Stimulated activated CD4-positive, alpha-beta T cell treated with anti-CD3 and anti-CD28 coated beads, Interleukin-1b, Interleukin-23, amount 100 ng/mL, for 1 hour (primary cell): ENCODE results near the gene S100A8.
"Not testable (repeated sequence)": the region's sequence is repeated elsewhere in the genome, so short reads cannot be mapped to it uniquely, and the experiment has no call there.

Experiments used
- DNase-seq, 2 donors: peaks; one replicate each; pipeline ENCODE4 v3.0.0-alpha.2; 2020; ENCODE audit warnings: low read depth in 2 of 2

S100A8 gene

DNA sequence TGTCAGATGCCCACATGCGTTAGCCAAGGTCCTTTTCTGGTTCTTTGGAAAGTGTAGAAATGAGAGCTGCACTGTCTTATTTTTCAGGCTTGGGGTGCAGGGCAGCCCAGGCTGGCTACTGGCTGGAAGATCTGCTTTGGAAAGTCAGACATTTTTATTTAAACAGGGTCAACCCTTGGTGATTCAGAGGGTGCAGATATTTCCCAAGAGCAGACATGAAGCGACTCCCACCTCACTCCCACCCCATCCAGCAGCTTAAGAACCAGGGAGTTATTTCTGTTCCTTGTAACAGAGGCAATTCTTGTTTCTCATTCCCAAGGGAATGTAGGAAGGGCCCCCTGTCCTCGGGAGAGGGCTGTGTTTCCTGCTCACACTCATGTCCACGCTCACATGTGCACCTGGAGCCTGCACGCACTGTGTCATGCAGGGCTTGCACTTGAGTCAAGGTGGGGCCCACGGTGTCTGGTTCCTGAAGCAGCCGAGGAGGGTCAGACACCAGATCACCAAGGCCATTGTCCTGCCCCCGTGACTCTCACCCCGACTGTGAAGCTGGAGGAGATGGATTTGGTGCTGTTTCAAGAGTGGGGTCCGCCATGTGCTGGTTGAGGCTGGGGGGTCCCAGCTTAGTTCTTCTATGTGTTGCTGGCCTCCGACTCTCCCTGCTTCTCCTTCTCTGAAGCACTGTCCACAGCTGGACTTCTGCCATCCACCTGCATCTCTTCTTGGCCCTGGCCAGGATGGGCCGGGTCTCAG lies 26.4 kb upstream of the S100A8 start:
- no peak for DNase-seq

DNA sequence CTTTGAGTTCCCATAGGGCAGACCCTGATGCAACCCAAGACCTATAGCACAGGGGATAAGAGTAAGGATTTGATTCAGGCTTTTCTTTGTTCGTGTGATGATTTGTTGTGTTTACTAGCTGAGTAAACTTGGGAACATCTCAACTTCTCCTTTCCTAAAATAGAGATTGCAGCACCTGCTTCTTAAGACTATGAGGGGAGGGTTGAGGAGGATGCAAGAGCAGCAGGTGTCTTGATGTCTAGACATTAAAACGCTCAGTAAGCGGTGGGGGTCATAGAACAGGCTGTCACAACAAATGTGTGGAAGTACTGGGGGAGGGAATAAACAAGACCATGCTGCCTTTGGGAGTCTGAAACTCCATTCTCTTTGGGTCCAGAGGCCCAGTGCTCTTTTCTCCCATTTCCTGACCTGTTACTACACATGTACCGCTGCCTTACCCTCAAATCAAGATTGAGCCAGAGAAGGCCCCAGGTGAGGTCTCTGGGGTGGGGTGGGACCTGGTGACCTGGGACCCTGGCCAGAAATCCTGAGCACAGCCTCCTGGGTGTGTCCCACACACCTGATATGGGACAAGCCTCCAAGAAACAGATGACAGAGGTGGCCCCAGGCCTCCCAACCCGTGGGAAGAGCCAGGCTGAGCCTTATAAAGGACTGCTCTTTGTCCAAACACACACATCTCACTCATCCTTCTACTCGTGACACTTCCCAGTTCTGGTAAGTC lies 25.1 kb upstream of the S100A8 start, which contains the start of gene S100A7A:
Gene S100A7A, plus strand, starts transcription at position 671 of the 721 bp plus-strand sequence. CDS start 1,563 bp downstream, outside the sequence.
- no peak for DNase-seq

DNA sequence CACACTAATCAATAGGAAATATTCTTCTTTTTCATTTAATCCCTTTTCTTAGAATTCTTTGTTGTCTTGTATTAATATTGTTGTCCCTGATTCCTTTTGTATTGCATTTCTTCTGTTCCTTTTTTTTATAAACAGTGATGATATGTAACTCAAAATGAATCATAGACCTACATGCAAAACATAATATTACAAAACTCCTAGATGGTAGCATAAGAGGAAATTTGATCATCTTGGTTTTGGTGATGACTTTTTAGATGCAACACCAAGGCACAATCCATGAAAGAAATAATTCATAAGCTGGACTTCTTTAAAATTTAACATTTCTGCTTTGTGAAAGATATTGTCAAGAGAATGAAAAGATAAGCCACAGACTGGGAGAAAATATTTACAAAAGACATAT lies 23.1 kb upstream of the S100A8 start:
- not testable (repeated sequence) for DNase-seq

DNA sequence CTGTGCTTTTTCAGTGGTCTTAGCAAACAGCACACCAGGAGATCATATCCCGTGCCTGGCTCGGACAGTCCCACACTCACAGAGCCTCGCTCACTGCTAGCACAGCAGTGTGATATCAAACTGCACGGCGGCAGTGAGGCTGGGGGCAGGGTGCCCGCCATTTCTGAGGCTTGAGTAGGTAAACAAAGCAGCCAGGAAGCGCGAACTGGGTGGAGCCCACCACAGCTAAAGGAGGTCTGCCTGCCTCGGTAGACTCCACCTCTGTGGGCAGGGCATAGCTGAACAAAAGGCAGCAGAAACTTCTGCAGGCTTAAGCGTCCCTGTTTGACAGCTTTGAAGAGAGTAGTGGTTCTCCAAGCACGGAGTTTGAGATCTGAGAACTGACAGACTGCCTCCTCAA lies 16.4 kb upstream of the S100A8 start:
- DNase-seq, result not testable (repeated sequence)

DNA sequence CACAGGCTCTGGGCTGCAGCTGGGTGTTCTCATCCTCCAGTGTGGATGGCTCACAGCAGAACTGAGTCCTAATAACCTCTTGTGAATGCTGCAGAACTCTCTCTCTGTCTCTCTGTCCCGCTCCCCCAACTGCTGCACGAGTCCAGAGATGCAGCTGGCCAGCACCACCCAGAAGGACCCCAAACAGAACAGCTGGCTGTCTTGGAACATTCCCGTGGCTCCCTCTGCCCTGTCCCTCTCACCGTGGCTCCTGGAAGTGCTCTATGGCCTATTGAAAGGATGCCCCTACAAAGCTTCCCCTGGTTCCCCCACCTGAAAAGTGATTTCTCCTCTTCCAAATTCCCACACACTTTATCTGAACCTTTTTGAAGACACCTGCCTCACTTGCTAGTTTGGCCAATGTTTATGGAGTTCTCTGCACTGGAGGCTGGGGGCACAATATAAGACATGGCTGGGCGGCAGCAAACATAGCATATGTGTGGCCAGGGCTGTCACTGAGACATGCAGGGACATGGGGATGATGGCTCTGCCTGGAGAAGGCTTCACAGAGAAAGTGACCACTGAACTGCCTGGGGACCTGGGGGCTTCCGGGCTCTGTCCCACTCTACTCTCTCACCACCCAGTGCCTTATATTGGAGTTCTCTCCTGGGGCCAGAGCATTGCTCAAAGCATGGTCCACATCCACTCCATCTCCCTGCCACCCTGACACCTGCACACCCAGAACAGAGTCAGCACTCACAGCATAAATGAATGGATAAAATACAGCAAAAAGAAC lies 15.1 kb upstream of the S100A8 start:
- DNase-seq, result not testable (repeated sequence)

DNA sequence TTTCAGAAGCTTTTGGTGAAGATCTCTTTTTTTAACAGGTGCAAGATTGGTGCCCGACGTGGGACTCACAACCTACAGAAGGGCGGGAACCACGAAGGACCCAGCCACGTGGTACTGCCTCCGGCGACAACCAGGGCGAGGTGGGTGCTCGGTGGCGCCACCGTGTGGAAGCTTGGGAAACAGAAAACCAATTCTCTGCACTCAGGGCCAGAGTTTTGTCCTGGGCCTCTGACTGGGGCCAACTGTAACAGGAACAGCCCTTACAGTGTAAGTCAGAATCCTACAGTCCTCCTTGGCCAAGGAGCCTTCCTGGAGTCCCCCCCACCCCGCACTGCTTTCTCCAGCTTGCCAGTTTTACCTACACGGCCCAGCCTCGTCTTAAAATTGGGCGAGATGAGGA lies 13.9 kb upstream of the S100A8 start:
- peak; percentile 10 to 35 for DNase-seq

DNA sequence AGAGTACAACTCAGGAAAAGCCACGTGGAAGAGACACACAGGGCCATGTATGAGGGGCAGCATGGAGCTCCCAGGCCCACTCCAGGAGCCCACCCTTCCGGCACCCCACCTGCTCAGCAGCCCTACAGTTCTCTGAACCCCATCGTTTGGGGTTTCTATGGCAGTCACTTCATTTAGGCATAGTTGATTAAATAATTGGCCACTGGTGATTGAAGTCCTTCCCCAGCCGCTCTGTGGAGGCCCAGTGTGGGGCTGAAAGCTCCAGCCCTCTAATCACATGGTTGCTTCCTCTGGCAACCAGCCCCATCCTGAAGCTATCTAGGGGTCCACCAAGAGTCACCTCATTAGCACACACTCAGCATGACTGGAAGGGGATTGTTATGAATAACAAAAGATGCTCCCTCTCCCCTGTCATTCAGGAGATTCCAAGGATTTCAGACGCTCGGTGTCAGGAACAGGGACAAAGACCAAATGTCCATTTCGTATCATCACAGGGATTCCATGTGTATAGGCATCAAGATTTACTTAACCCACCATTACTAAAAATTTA lies 13.3 kb upstream of the S100A8 start:
- no peak for DNase-seq

DNA sequence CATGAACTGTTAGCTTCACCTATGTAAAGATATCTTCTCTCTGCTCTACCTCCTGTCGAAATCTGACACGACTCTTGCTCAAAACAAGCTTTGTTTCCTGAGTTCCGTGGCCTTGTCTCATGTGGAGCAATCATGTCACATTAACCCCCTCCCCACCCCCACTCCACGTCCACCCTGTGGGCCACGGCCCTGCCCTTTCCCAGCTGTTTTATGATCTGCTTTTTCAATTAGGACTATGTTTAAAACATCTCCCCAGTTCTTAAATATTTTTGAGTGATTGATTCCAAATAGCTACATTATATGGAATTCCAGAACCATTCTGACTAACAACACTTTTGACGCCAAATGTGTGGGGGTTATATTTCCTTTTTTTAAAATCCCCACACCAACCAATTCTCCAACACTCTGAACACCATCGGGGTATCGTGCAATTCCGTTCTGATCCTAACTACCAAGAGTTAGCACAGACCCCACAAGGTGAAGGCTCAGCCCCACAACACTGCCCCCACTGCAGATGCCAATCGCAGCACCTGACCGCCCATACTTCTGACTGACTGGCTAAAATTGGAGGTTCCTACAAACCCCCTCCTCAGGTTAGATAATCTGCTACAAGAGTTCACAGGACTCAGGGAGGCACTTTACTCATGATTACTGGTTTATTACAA lies 12.7 kb upstream of the S100A8 start:
- no peak for DNase-seq

DNA sequence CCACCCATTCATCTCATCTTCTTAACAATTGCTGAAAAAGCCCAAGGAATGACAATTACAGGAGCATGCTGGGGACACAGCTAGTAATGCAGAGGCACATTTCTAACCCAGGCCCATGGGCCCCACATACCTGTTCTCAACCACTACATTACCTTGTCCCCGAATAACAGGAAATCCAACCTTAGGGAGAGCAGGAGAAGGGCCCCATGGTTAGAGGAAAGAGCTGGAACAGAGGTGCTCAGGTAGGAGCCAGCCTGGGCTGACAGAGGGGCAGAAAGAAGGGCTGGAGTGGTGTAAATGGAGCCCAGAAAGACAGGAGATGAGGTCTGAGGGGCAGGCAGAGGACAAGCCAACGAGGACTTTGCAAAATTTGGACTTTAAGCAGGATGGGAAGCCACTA lies 11.4 kb upstream of the S100A8 start:
- DNase-seq, result no peak

DNA sequence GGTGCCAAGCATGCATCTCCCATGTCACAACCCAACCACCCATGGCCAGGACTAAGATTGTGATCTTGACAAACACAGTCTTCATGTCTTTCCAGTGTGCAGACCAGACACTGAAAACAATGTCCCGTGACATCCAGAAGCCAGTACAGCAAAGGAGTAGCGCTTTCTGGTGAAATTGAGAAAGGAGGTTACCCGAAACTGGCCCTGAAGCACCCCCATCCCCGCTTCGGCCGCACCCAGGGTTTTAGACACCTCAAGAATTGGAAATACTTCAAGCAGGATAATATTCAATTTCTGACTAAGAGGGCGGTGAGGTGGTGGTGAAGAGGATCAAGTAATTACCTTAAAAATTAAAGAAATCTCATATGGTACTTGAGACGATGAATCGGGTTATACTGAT lies 10.6 kb upstream of the S100A8 start:
- DNase-seq, result no peak

DNA sequence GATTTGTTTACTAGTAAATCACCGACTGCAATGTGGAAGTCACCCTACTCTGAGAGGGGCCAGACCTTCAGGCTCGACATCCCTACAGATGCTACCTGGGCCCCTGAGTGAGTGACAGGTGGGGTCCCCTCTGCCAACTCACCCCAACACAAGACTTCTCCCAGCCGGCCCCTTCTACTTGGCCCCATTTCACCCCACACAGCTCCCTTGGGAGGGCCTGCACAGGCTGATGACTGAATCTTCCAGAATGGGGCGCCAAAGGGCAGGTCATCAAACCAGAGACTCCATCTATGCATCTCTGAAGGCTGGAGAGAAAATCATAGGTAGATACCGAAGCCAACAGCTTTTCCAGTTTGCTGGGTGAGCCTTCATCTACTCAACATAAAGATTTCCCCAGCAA lies 9.4 kb upstream of the S100A8 start:
- DNase-seq, result no peak

DNA sequence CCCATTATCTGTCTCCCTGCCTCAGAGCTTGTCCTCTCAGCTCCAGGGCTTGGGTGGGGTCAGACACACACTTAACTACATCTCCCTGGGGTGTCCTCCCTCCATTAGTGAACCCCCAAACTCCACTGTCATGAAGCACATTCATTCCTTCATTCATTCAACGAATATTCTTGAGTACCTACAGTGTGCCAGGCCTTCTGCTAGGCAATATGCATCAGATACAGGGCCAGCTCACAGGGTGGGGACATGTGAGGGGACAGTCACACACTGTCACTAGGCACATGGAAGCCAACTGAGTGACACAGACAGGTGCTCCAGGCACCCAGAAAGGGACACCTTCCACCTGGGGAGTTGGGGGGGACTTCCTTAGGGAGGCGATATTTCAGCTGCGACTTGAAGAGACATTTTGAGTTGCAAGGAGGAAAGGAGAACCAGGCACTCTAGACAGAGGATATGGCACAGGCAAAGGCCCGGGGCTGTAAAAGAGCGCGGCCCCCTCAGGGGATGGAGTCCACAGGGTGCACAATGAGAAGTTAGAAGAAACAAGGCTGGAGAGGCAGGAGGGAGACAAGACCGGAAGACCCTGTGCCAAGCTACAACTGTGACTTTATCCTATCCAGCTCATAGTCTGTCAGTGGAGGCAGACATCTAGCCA lies 8.7 kb upstream of the S100A8 start:
- no peak for DNase-seq

DNA sequence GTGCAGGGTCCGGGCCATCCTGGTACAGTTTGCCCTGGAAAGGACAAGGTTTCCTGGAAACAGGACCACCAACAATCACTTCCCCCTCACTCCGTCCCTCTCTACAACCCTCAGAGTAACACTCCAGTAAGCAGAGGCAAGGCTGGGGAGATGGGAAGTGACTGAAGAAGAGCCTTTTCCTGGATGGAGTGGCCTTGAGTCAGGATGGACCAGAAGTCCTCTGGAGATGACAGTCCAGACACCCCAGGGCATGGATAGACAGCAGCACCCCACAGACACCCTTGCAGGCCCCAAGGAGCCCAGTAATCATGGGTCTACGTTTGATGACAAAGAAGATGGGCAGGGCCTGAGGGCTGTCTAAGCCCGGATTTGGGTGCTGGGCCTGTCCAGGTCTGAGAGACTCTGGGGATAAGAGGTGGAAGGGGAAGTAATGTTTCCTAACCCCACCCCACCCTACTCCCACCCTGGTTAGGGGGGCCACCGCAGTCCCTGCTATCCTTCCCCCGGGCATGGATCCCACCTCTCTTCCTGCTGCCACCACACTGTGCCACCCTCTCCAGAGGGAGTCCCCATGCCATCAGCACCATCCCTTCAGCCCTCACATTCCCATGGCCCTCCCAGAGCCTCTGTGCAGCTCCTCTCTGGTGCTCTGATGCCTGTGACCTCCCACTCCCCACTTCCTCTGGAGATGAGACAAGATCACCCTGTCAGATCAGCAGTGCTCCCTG lies 7.2 kb upstream of the S100A8 start:
- no peak for DNase-seq

DNA sequence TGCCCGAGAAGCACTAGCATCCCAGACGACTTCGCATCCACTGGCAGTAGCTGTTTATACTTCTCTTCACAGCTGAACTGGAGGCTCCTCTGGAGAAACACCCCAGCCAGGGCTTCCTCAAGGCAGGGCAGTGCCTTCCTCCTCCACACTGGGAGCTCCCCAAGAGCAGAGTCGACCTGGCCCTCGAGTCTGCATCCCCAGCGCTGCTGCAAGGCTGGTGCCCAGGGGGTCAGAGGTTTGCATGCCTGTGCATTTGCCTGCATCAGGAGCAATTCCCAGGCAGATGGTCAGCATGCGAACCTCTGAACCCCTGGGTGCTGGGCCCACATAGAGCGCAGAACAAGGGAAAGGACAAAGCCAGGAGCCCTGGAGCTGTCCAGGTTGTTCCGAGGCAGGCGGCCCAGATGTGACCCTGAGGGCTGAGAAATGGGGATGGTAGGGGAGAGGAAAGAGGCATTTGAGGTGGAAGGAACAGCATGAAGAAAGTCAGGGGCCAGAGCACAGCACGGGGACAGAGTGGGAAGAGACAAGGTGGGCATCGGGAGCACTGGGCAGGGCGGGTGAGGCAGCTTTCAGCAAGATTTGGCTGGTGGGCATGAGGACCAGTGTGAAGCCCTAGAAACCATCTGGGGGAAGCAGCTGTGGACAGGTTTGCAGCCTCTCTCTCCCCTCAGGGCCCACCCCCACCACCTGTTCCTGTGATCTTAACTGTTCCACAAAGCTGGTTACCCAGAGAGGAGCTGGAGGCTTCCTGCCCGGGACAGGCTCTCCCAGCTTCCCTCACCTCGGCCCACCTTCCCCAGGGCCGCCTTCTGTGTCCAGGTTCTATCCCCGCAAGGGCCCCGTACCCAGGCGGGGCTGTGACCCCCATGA lies 6.4 kb upstream of the S100A8 start:
- no peak for DNase-seq

DNA sequence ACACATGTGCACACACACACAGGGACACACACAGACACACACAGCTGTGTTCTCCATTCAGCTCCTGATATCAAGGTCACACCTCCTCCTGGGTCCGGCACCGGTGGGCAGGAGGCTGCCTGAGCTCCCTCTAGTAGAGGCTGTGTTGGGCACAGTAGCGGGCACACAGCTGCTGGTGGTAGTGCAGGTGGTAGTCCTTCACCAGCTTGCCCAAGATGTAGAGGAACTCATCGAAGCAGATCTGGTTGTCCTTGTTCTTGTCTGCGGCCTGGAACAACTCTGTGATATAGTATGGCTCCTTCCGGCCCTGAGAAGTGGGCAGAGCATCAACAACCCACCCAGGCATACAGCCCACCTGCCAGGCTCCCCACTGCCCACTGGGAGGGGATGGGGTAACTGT lies 5.6 kb upstream of the S100A8 start:
- no peak for DNase-seq

DNA sequence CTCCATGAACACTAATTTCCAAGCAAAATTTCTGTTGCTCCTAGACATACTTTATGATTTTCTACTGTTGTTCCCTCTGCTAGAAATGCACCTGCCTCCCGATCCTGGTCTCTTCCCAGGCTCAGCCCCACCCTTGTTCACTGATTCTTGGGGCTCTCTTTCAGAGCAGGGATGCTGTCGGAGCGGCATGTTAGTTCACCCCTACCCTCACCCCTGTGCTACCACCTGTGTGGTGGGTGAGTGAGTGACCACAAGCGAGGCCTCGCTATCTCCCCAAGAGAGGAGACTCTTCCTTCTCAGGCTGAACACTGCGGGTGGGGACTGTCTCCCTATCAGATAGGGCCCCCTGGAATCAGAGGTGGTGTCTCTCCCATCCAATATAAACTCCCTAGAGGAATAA lies 4.9 kb upstream of the S100A8 start:
- DNase-seq, result no peak

DNA sequence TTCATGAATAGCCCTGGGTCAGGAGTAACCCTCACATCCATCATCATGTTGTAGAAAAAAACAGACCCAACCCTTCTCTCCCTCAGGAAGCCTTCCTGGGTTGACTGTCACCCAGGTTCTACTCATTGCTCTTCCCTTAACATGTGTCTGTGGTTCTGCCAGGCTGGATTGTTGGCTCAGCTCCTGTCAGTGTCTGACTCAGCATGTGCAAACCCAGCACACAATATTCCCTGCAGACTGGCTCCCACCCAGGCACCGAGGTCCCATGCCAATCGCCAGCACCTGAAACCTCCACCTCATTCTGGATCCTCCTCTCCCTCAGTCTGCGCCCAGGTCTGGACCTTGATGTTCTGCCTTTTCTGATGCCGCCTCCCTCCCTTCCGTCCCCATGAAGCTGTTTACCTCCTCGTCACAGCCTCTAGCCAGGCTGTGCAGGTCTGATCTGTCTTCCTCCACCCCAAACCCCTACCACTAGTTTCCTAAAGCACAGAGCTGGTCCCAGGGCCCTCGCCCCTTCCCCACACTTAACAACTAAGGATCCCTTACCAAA lies 4.3 kb upstream of the S100A8 start:
- no peak for DNase-seq

DNA sequence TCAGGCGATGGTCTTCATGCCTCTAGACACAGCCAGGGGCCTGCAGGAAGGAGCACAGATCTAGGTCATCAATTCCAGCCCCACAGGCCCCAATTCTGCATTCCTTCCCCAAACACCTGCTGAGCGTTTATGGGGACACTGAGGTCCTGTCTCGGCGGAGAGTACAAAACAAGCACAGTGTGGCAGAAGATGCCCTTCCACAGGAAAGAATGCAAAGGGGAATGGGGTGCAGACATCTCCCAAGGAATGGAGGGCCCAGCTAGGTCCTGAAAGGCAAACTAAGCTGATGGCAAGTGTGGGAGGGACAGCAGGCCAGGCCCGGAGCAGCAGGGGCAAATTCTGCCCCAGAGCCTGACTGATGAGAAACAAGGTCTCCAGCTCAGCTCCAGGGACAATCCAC lies 3.5 kb upstream of the S100A8 start:
- DNase-seq, result no peak

DNA sequence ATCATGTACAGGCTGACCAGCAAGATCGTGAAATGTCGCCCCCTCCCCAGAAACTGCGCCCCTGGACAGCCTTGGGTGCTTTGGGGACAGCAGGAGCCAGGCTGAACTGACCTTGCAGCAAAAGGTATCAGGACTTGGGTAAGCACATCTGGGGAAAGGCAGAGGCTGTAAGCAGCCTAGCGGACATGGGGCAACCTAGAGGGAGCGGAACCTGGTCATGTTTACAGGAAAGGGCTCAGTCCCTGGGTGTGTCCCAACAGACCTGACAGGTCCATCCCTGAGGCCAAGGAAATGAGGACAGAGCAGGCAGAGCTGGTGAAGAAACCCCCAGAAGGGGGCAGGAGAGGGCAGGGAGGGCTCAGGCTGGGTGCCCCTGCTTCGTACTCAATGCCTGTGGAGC lies 3.1 kb upstream of the S100A8 start:
- DNase-seq, result no peak
